GDM1 (cell line): Measurements from ENCODE around the gene CDH11.
A peak's percentile ranks its signal among the peaks of the same experiment; 100 is the strongest.

Experiments used
- DNase-seq: peaks from one replicate; lab custom pipeline; 2025; lab: John Stamatoyannopoulos, UW

Gene CDH11

GRCh38 chr16:65121870-65122723, at the start of gene CDH11:
Gene CDH11 (minus strand): TSS chr16:65122063. CDS start chr16:65004869, 117,194 bp downstream.
- DNase-seq, result no peak

GRCh38 chr16:65154321-65154720, 32.5 kb upstream of the CDH11 start:
- DNase-seq, result no peak

- no peak for DNase-seq
Measured at GRCh38 chr16:65153365-65154105, 31.7 kb upstream of the CDH11 start.

GRCh38 chr16:65148804-65149203, 26.9 kb upstream of the CDH11 start:
- DNase-seq, result no peak

GRCh38 chr16:65142276-65142675, 20.4 kb upstream of the CDH11 start:
- no peak for DNase-seq

- DNase-seq, result no peak
Measured at GRCh38 chr16:65136681-65137080, 14.8 kb upstream of the CDH11 start.

- DNase-seq, result no peak
Measured at GRCh38 chr16:65126845-65127624, 5.2 kb upstream of the CDH11 start.

- no peak for DNase-seq
Measured at GRCh38 chr16:65125871-65126270, 4.0 kb upstream of the CDH11 start.

- no peak for DNase-seq
Measured at GRCh38 chr16:65125322-65125721, 3.5 kb upstream of the CDH11 start.

GRCh38 chr16:65124596-65124995, 2.7 kb upstream of the CDH11 start:
- no peak for DNase-seq

GRCh38 chr16:65124212-65124548, 2.3 kb upstream of the CDH11 start:
- no peak for DNase-seq

GRCh38 chr16:65123396-65124211, 1.7 kb upstream of the CDH11 start:
- no peak for DNase-seq

- DNase-seq, result no peak
Measured at GRCh38 chr16:65122724-65123395, 997 bp upstream of the CDH11 start.

- DNase-seq, result no peak
Measured at GRCh38 chr16:65120831-65121721, 787 bp downstream of the CDH11 start.

- DNase-seq, result no peak
Measured at GRCh38 chr16:65120461-65120830, 1.4 kb downstream of the CDH11 start.

- no peak for DNase-seq
Measured at GRCh38 chr16:65119901-65120401, 1.9 kb downstream of the CDH11 start.

GRCh38 chr16:65119435-65119834, 2.4 kb downstream of the CDH11 start:
- no peak for DNase-seq

- no peak for DNase-seq
Measured at GRCh38 chr16:65118871-65119270, 3.0 kb downstream of the CDH11 start.

GRCh38 chr16:65117811-65118448, 3.9 kb downstream of the CDH11 start:
- peak; percentile 5 for DNase-seq
